K562 (cell line): ENCODE data around the gene ATXN3L. TPM values are rescaled to one million over a fixed set of nuclear protein-coding genes. Genes with fewer than 3 reads are reported as not detected.

Experiments used
- ATAC-seq: fragments of 200-7000 bp; cut with Tn5 transposase; 3 replicates; pipeline ENCODE4 v1.9.1; 2020; ENCODE audit warnings: moderate library complexity
- BruUV-seq: library from RNA; stranded (reverse); fragments of 400-500 nt; replicated peaks from 2 replicates; lab custom pipeline; 2021; lab: Mats Ljungman, UMichigan
- CTCF ChIA-PET: fragments of 300-600 bp; formaldehyde crosslinking; extraction: SDS; loops from one replicate; lab custom pipeline; 2021; ENCODE audit warnings: low intra/inter-chr PET ratio; lab: Yijun Ruan, JAX
- POLR2A ChIA-PET: fragments of 300-600, 350-650 bp; sonication (Branson Sonifier 250); formaldehyde crosslinking; extraction: SDS; loops from one replicate; lab custom pipeline; 2021; ENCODE audit warnings: antibody characterized with exemption, inconsistent platforms; lab: Yijun Ruan, JAX
- DNase-seq, 4 experiments: peaks; one replicate each; pipeline versions ENCODE4 v3.0.0 to v3.0.0-alpha.2; 2011 to 2018; ENCODE audit warnings: low spot score in 3 of 4, mixed read lengths in 3 of 4; ENCODE audit errors: extremely low read depth in 1 of 4
- FAIRE-seq: peaks from 2 replicates; lab custom pipeline; 2011; peaks lifted over from hg19 to GRCh38; lab: Jason Lieb, UNC
- H2AFZ ChIP-seq: 2 replicates; pipeline ENCODE4 v1.6.0; 2011; ENCODE audit warnings: low read depth, low read length, control low read depth, inconsistent platforms
- H3K27ac ChIP-seq: fragments of 200-600 bp; 3 replicates; pipeline ENCODE4 v1.8.0; 2011; ENCODE audit warnings: low read depth, mild to moderate bottlenecking, control low read depth, inconsistent platforms, low read length, moderate library complexity, mixed read lengths; ENCODE audit errors: extremely low read depth
- H3K27me3 ChIP-seq, 2 experiments: fragments of 300-600 bp in 1 of 2; 2 replicates in 1 of 2; 3 replicates in 1 of 2; pipeline versions ENCODE4 v1.6.0 to v1.8.0; 2011; ENCODE audit warnings: inconsistent platforms in 2 of 2, low read length in 2 of 2, mild to moderate bottlenecking in 1 of 2, mixed read lengths in 1 of 2, moderate library complexity in 1 of 2; ENCODE audit not compliant: control insufficient read depth in 2 of 2, insufficient read depth in 2 of 2
- H3K36me3 ChIP-seq: fragments of 300-600 bp; 3 replicates; pipeline ENCODE4 v1.8.0; 2011; ENCODE audit warnings: mild to moderate bottlenecking, low read length, inconsistent platforms; ENCODE audit not compliant: control insufficient read depth, insufficient read depth
- H3K4me1 ChIP-seq, 2 experiments: fragments of 200-600 bp in 1 of 2; replicated peaks in 1 of 2; 2 replicates in 1 of 2; 3 replicates in 1 of 2; pipeline versions ENCODE4 v1.5.1 to v1.8.0; 2011; ENCODE audit warnings: inconsistent platforms in 2 of 2, low read length in 2 of 2, mild to moderate bottlenecking in 1 of 2, mixed read lengths in 1 of 2, moderate library complexity in 1 of 2; ENCODE audit not compliant: control insufficient read depth in 2 of 2, insufficient read depth in 2 of 2
- H3K4me2 ChIP-seq: 2 replicates; pipeline ENCODE4 v1.6.1; 2011; ENCODE audit warnings: low read length, control low read depth, inconsistent platforms, mixed read lengths; ENCODE audit not compliant: insufficient read depth
- H3K4me3 ChIP-seq: fragments of 200-600 bp; sonication (generic), shearing (Covaris generic); 2 replicates; pipeline ENCODE4 v1.5.1; 2016; ENCODE audit warnings: control low read depth, inconsistent platforms
- H3K79me2 ChIP-seq: fragments of 200-600 bp; 3 replicates; pipeline ENCODE4 v1.8.0; 2011; ENCODE audit warnings: low read length, inconsistent platforms; ENCODE audit not compliant: control insufficient read depth, insufficient read depth
- H3K9ac ChIP-seq, 2 experiments: 2 replicates each; pipeline versions ENCODE4 v1.6.0 to v1.6.1; 2011; ENCODE audit warnings: low read depth in 2 of 2, low read length in 2 of 2, control low read depth in 1 of 2, inconsistent platforms in 1 of 2, mild to moderate bottlenecking in 1 of 2, mixed read lengths in 1 of 2; ENCODE audit not compliant: insufficient read depth in 1 of 2
- H3K9me1 ChIP-seq: one replicate; pipeline ENCODE4 v1.6.0; 2011; ENCODE audit warnings: inconsistent platforms, mild to moderate bottlenecking, low read length, moderate library complexity; ENCODE audit not compliant: control insufficient read depth, insufficient read depth
- H3K9me3 ChIP-seq: replicated peaks from 2 replicates; pipeline ENCODE4 v1.5.1; 2011; ENCODE audit warnings: low read depth, low read length, inconsistent platforms; ENCODE audit not compliant: control insufficient read depth, insufficient read depth
- H4K20me1 ChIP-seq: replicated peaks from 2 replicates; pipeline ENCODE4 v1.6.1; 2011; ENCODE audit warnings: low read length, inconsistent platforms, mixed read lengths; ENCODE audit not compliant: control insufficient read depth, insufficient read depth
- ARID1B ChIP-seq: fragments of 450-650 bp; IDR thresholded peaks from 2 replicates; pipeline ENCODE4 v1.6.1; 2016; ENCODE audit warnings: antibody characterized with exemption, mild to moderate bottlenecking, inconsistent platforms
- BDP1 ChIP-seq: IDR thresholded peaks from 3 replicates; pipeline ENCODE4 v1.6.1; 2011; ENCODE audit not compliant: insufficient read length, insufficient read depth
- FOXJ2 ChIP-seq: fragments of 200-800 bp; sonication (Bioruptor generic); IDR thresholded peaks from 2 replicates; pipeline ENCODE4 v1.6.1; 2016; ENCODE audit warnings: missing genetic modification characterization, missing compliant biosample characterization
- HES1 ChIP-seq: fragments of 450-650 bp; IDR thresholded peaks from 2 replicates; pipeline ENCODE4 v1.6.1; 2016; ENCODE audit warnings: low read depth, mild to moderate bottlenecking, moderate library complexity
- JUNB ChIP-seq: fragments of 450-650 bp; formaldehyde crosslinking; conservative IDR thresholded peaks from 2 replicates; pipeline ENCODE4 v1.4.0; 2020; ENCODE audit warnings: mild to moderate bottlenecking
- MAZ ChIP-seq, 2 experiments: fragments of 450-650 bp in 1 of 2; sonication (generic) in 1 of 2; formaldehyde crosslinking; IDR thresholded peaks in 1 of 2; conservative IDR thresholded peaks in 1 of 2; 2 replicates each; pipeline versions ENCODE4 v1.4.0 to v1.5.0; 2020; ENCODE audit warnings: mild to moderate bottlenecking in 1 of 2, missing genetic modification reagents in 1 of 2
- NFE2L1 ChIP-seq: fragments of 450-650 bp; IDR thresholded peaks from 2 replicates; pipeline ENCODE4 v1.6.1; 2016; ENCODE audit warnings: missing genetic modification characterization, low read depth, mild to moderate bottlenecking, missing compliant biosample characterization, moderate library complexity, borderline replicate concordance
- PHB ChIP-seq: fragments of 250-450 bp; sonication (Bioruptor Pico); IDR thresholded peaks from 2 replicates; pipeline ENCODE4 v1.5.0; 2021
- PKNOX1 ChIP-seq: fragments of 450-650 bp; IDR thresholded peaks from 2 replicates; pipeline ENCODE4 v1.6.1; 2016
- STAT6 ChIP-seq: sonication (generic); formaldehyde crosslinking; IDR thresholded peaks from 2 replicates; pipeline ENCODE4 v1.8.1; 2023; ENCODE audit warnings: mild to moderate bottlenecking, missing genetic modification reagents
- ZNF282 ChIP-seq: sonication (generic); formaldehyde crosslinking; IDR thresholded peaks from 2 replicates; pipeline ENCODE4 v1.8.1; 2023; ENCODE audit warnings: missing genetic modification reagents
- ZSCAN32 ChIP-seq: fragments of 450-650 bp; formaldehyde crosslinking; IDR thresholded peaks from 2 replicates; pipeline ENCODE4 v1.4.0; 2020; ENCODE audit warnings: mild to moderate bottlenecking, moderate library complexity
- WGBS: fragments of 100-300 bp; shearing (Covaris generic); methylation state at CpG from one replicate; pipeline ENCODE4 v1.1.6; 2016; ENCODE audit warnings: low coverage, mixed read lengths; ENCODE audit not compliant: insufficient coverage; ENCODE audit errors: missing lambda C conversion rate; 5-methylcytosine and 5-hydroxymethylcytosine counted together
- in situ Hi-C: fragments of 300-500 bp; cut with MboI; formaldehyde crosslinking; loops from 4 replicates; pipeline ENCODE4 v1.15.0; 2018; ENCODE audit warnings: inconsistent platforms, mixed read lengths
- intact Hi-C: fragments of 100-400 bp; cut with micrococcal nuclease; formaldehyde crosslinking; loops from 2 replicates; pipeline ENCODE4 v1.14.2; 2022
- polyA plus RNA-seq, 8 experiments: library from polyadenylated mRNA; depleted of rRNA in 4 of 8; stranded (reverse) in 5 of 8; unstranded in 3 of 8; fragments of >200 nt; fragmentation: Nextera tagmentation in 2 of 8; fragmentation: Illumina TruSeq in 1 of 8; extraction: Ambion mirVana in 2 of 8; extraction: Trizol in 1 of 8; gene quantifications; 2 replicates each; pipeline versions ENCODE4 v1.2.1 to v1.2.3, GENCODE V29; 2011 to 2014; ENCODE audit warnings: inconsistent platforms in 1 of 8, missing spikeins in 1 of 8
- total RNA-seq, 7 experiments: library from RNA; depleted of rRNA in 6 of 7; stranded (reverse); fragments of >200 nt in 6 of 7; fragmentation: Illumina TruSeq in 2 of 7; extraction: Trizol in 2 of 7; gene quantifications; 2 replicates each; pipeline versions ENCODE4 v1.2.1 to v1.2.3, GENCODE V29; 2011 to 2021; ENCODE audit warnings: low replicate concordance in 1 of 7

ATXN3L gene
- total and polyA plus RNA-seq, 9 of the 15 experiments (the other 6 are each of a cell fraction or from before 2014, with no cell fraction given) = 0.04 to 0.31 TPM; not detected in 7

GRCh38 chrX:13338996-13339515 is 19.2 kb upstream of the ATXN3L start:
- Histone ChIP-seq H3K9ac (no peak overlapping the region), H3K4me2 (no peak overlapping the region), H4K20me1 (no peaks in the 10 kb centered on the region), H3K9me3 (no peaks in the 10 kb centered on the region), H3K36me3 (peaks cover 67% of the 10 kb centered on the region), H3K79me2 (no peaks in the 10 kb centered on the region), H3K4me1 (no peaks in the 10 kb centered on the region), H3K9me1 (no peaks in the 10 kb centered on the region), H3K27me3 (no peaks in the 10 kb centered on the region), H2AFZ (no peak overlapping the region), H3K27ac (no peak overlapping the region)
- ATAC-seq (no peak), DNase-seq (no peak), FAIRE-seq (no peak)
- 57% methylated on average over 3 of the region's 3 CpGs for WGBS
- in situ Hi-C loops = no loop called here
- intact Hi-C loops = no loop called here
- TF ChIP-seq ZSCAN32 (CRISPR knock-in tag) (no peak), MAZ (CRISPR knock-in tag; conservative IDR thresholded peaks at IDR 0.05 in 1 of 2, IDR thresholded peaks at IDR 0.05 in 1 of 2) (no peak), PHB (CRISPR knock-in tag) (no peak), ARID1B (no peak), JUNB (CRISPR knock-in tag) (no peak), BDP1 (no peak), HES1 (no peak), STAT6 (CRISPR knock-in tag) (no peak), FOXJ2 (tag) (no peak), ZNF282 (no peak), PKNOX1 (no peak), NFE2L1 (tag) (no peak)
- TF ChIP-seq, all 486 proteins: peak for 0
- no TSS peak for BruUV-seq
- no peak overlapping the region for H3K4me3 ChIP-seq
- CTCF ChIA-PET = no interaction called here
- POLR2A ChIA-PET = interaction anchor here (0.6 kb wide), 1 partner anchor 418 kb away, joined by 3 read pairs; no protein-coding TSS in a partner anchor
